Measurements from ENCODE around the gene CADPS2.

DNA sequence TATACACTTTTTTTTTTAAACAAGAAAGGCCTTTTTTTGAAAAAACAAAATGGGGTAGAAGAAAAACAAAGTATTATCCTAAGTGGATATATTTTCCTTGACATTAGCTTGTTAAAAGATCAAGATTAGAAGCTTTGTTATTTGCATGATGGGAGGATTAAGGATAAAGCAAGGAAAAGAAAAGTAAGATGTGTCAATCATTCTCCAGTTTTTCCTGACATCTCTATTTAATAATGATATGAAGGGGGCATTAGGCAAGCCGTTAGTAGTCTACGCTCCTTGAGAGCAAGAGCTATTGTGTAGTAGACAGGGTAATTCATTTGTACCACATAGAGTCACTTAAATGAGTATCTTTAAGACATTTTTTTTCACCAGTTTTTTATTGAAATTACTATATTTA lies 324.9 kb downstream of the CADPS2 start:
- no peak for TF ChIP-seq POLR2A (IDR thresholded peaks at IDR 0.05; ENCODE audit: low read depth, low read length)
- TF ChIP-seq POLR2AphosphoS5 (IDR thresholded peaks at IDR 0.05; ENCODE audit: low read depth, low read length) = no peak
- TF ChIP-seq TAF1 (IDR thresholded peaks at IDR 0.05; ENCODE audit: borderline replicate concordance, low read depth, low read length) = no peak
